Sigmoid colon (tissue), 7 donors: ENCODE measurements around the gene GABRB2. TPM values are rescaled to one million over a fixed set of nuclear protein-coding genes. Genes with fewer than 3 reads are reported as not detected.
A peak's percentile ranks its signal among the peaks of the same experiment; 100 is the strongest.

ENCODE experiments used
- DNase-seq: peaks from one replicate; pipeline ENCODE4 v3.0.0-alpha.2; 2019
- H3K27ac ChIP-seq, 4 donors: fragments of 200-600 bp; sonication (generic); one replicate each; pipeline ENCODE4 v1.5.1; 2016 to 2019; ENCODE audit warnings: mild to moderate bottlenecking in 1 of 4
- H3K27me3 ChIP-seq, 3 donors: fragments of 200-600 bp; sonication (generic); one replicate each; pipeline ENCODE4 v1.5.1; 2019; ENCODE audit warnings: mild to moderate bottlenecking in 1 of 3
- H3K36me3 ChIP-seq, 4 donors: fragments of 200-600 bp; sonication (generic); one replicate each; pipeline ENCODE4 v1.5.1; 2016 to 2019
- H3K4me1 ChIP-seq, 4 donors: fragments of 200-600 bp; sonication (generic); one replicate each; pipeline ENCODE4 v1.5.1; 2017 to 2019
- H3K4me3 ChIP-seq, 4 donors: fragments of 200-600 bp; sonication (generic); one replicate each; pipeline ENCODE4 v1.5.1; 2017 to 2019; ENCODE audit warnings: mild to moderate bottlenecking in 2 of 4, moderate library complexity in 1 of 4
- H3K9me3 ChIP-seq, 4 donors: fragments of 200-600 bp in 3 of 4; sonication (generic) in 3 of 4; one replicate each; pipeline versions ENCODE4 v1.5.1 to v1.6.1; 2013 to 2019
- EP300 ChIP-seq, 4 donors: sonication (generic); formaldehyde crosslinking; IDR thresholded peaks; one replicate each; pipeline ENCODE4 v1.6.1; 2017; ENCODE audit warnings: antibody characterized with exemption in 4 of 4
- POLR2A ChIP-seq, 2 donors: fragments of 450-650 bp; IDR thresholded peaks; one replicate each; pipeline ENCODE4 v1.6.1; 2016; ENCODE audit warnings: antibody characterized with exemption in 2 of 2, mild to moderate bottlenecking in 2 of 2, moderate library complexity in 2 of 2
- POLR2AphosphoS5 ChIP-seq, 4 donors: sonication (generic); formaldehyde crosslinking; IDR thresholded peaks; one replicate each; pipeline ENCODE4 v1.6.1; 2017; ENCODE audit warnings: antibody characterized with exemption in 4 of 4
- WGBS, 2 donors: extraction: QIAGEN DNeasy Blood & Tissue Kit; methylation state at CpG; one replicate each; pipeline ENCODE4 v1.1.7; 2013; 5-methylcytosine and 5-hydroxymethylcytosine counted together
- intact Hi-C: fragments of 100-400 bp; cut with DNase I; formaldehyde crosslinking; loops from one replicate; pipeline ENCODE4 v1.15.1; 2023
- polyA plus RNA-seq, 3 donors: library from polyadenylated mRNA; stranded (reverse); fragments of 200-250 nt; gene quantifications; one replicate each; pipeline ENCODE4 v1.2.3, GENCODE V29; 2013
- total RNA-seq, 4 donors: library from RNA; depleted of rRNA; stranded (reverse); fragments of >200 nt; gene quantifications; one replicate each; pipeline ENCODE4 v1.1.0, GENCODE V29; 2016
- TF ChIP-seq, protein P1 (sequence below), 4 experiments: fragments of 450-650 bp in 3 of 4; fragments of 200-600 bp in 1 of 4; IDR thresholded peaks; one replicate each; pipeline ENCODE4 v1.5.1; 2016 to 2019; ENCODE audit warnings: antibody characterized with exemption in 4 of 4, mild to moderate bottlenecking in 3 of 4, moderate library complexity in 2 of 4
- donor health status: healthy with polysubstance abuse.
- donor health status: Bipolar disorder and iron deficiency.
- donor health status: healthy.

GABRB2 gene
- total and polyA plus RNA-seq, 7 donors = under 0.01 to 0.55 (median 0.36) TPM

DNA sequence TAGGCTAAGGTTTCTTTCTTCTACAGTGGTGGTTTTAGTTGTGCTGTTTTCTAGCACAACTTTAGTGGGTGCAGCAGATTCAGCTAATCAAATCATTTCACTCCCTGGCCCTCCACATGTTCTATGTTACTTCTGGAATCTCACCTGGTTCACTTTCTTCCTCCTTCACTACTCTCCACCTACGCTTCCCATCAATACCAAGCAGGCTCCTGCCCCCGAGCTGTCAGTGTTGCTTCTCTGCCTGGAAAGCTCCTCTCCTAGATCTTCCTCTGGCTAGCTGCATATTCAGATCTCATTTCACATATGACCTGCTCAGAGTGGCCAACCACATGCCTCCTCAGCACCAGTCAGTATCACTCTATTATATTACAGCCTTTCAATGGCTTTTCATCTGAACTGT lies 19.6 kb upstream of the GABRB2 start:
- Histone ChIP-seq H3K27me3 (no peaks in the 10 kb centered on the region), H3K4me3 (no peak overlapping the region), H3K36me3 (no peaks in the 10 kb centered on the region), H3K4me1 (no peaks in the 10 kb centered on the region), H3K27ac (no peak overlapping the region), H3K9me3 (no peaks in the 10 kb centered on the region)
- 80 to 88% methylated on average over 2 of the region's 2 CpGs for WGBS, 2 donors
- TF ChIP-seq POLR2AphosphoS5 (IDR thresholded peaks at IDR 0.05) (no peak), POLR2A (IDR thresholded peaks at IDR 0.05) (no peak), EP300 (IDR thresholded peaks at IDR 0.05) (no peak)
- TF ChIP-seq, protein P1, sequence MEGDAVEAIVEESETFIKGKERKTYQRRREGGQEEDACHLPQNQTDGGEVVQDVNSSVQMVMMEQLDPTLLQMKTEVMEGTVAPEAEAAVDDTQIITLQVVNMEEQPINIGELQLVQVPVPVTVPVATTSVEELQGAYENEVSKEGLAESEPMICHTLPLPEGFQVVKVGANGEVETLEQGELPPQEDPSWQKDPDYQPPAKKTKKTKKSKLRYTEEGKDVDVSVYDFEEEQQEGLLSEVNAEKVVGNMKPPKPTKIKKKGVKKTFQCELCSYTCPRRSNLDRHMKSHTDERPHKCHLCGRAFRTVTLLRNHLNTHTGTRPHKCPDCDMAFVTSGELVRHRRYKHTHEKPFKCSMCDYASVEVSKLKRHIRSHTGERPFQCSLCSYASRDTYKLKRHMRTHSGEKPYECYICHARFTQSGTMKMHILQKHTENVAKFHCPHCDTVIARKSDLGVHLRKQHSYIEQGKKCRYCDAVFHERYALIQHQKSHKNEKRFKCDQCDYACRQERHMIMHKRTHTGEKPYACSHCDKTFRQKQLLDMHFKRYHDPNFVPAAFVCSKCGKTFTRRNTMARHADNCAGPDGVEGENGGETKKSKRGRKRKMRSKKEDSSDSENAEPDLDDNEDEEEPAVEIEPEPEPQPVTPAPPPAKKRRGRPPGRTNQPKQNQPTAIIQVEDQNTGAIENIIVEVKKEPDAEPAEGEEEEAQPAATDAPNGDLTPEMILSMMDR (IDR thresholded peaks at IDR 0.05) = no peak
- intact Hi-C loops = no loop called here
- DNase-seq = no peak

DNA sequence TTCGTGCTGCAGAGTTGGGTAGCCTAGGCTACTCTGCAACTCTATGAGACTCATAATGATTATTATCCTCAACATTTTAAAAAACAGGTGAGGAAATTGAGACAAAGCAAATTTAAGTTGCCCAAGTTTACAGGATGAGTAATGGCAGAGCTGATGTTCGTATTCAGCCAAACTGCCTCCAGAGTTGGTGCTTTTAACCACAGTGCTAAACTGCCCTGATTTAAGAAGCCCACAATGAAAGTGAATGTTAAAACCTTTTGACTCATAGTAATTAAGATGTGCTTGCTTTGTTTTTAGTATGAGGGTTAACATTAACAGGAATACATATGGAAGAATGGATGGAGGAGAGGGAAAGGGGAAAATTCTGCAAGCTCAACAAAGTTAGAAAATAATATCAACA lies 15.9 kb upstream of the GABRB2 start:
- no peaks in the 10 kb centered on the region for H3K36me3 ChIP-seq
- no peak overlapping the region for H3K4me3 ChIP-seq
- peaks cover 0 to 4% (median 0%) of the 10 kb centered on the region in 3 donors for H3K27me3 ChIP-seq
- 49 to 80% methylated on average over 2 of the region's 2 CpGs for WGBS, 2 donors
- intact Hi-C loops = no loop called here
- no peaks in the 10 kb centered on the region for H3K4me1 ChIP-seq
- no peak for DNase-seq
- no peak for TF ChIP-seq EP300 (IDR thresholded peaks at IDR 0.05)
- TF ChIP-seq, protein P1 (IDR thresholded peaks at IDR 0.05) = no peak
- TF ChIP-seq POLR2AphosphoS5 (IDR thresholded peaks at IDR 0.05) = no peak
- no peak for TF ChIP-seq POLR2A (IDR thresholded peaks at IDR 0.05)
- no peaks in the 10 kb centered on the region for H3K9me3 ChIP-seq
- H3K27ac ChIP-seq = no peak overlapping the region

DNA sequence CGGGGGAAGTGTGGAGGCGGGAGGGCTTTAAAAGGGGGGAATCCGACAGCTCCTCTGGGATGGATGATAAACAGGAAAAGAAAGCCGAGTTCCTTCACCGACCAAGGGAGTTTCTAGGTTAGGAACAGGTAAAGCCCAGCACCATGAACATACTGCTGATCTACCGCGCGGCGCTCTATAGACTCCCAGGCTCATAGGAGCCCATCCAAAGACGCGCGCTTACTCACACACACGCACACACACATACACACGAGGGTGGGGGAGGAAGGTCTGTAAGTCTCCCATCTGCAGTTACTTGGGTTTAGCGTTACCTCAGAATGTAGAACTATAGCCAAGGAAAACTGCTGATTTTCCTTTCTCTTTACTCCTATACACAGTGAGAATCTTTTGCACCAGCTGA lies 2.6 kb upstream of the GABRB2 start:
- H3K27ac ChIP-seq = no peak overlapping the region
- no peaks in the 10 kb centered on the region for H3K9me3 ChIP-seq
- no peak for DNase-seq
- intact Hi-C loops = loop anchor here (5.0 kb wide), 1 partner anchor 1798 kb away; no protein-coding TSS in a partner anchor
- no peak overlapping the region for H3K4me3 ChIP-seq
- H3K36me3 ChIP-seq = no peaks in the 10 kb centered on the region
- 4 to 6% methylated on average over 15 of the region's 15 CpGs for WGBS, 2 donors
- H3K27me3 ChIP-seq = peaks cover 20 to 65% (median 27%) of the 10 kb centered on the region in 3 donors
- peaks cover 0 to 35% (median 26%) of the 10 kb centered on the region in 4 donors for H3K4me1 ChIP-seq
- TF ChIP-seq POLR2A (IDR thresholded peaks at IDR 0.05) (no peak), POLR2AphosphoS5 (IDR thresholded peaks at IDR 0.05) (no peak), EP300 (IDR thresholded peaks at IDR 0.05) (no peak)
- TF ChIP-seq, protein P1 (IDR thresholded peaks at IDR 0.05) = no peak

DNA sequence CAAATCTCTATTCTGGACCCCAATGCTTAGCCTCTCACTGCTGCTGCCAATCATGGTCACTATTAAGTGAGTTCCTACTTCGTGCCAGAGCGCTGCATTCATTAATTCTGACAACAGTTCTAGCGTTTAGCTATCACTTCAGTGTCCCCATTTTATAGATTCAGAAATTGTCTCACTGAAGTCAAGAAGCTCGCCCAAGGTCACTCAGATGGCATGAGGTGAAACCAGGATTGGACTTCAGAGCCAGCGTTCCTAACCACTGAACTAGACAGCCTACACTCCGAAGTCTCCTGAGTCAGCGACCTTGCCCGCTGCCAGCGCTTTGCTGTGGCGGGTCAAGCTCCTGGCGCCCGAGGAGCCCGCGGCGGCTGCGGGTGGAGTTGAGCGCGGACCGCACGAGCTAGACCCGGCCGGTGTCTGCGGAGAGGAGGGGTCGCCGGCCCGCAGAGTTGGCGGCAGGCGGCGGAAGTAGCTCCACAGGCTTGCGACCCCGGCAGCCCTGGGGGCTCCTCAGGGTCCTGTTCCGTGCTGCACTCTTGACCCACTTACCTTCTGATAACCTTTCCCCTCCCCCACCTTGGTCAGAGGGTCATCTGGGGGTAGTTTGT lies 2.1 kb upstream of the GABRB2 start:
- intact Hi-C loops = loop anchor here (5.0 kb wide), 1 partner anchor 1799 kb away; no protein-coding TSS in a partner anchor
- TF ChIP-seq EP300 (IDR thresholded peaks at IDR 0.05) (no peak), POLR2AphosphoS5 (IDR thresholded peaks at IDR 0.05) (no peak), POLR2A (IDR thresholded peaks at IDR 0.05) (no peak)
- TF ChIP-seq, protein P1 (IDR thresholded peaks at IDR 0.05) = no peak
- DNase-seq = no peak
- 3 to 5% methylated on average over 32 of the region's 32 CpGs for WGBS, 2 donors
- H3K36me3 ChIP-seq = no peaks in the 10 kb centered on the region
- peaks cover 20 to 67% (median 27%) of the 10 kb centered on the region in 3 donors for H3K27me3 ChIP-seq
- peaks cover 0 to 35% (median 26%) of the 10 kb centered on the region in 4 donors for H3K4me1 ChIP-seq
- no peaks in the 10 kb centered on the region for H3K9me3 ChIP-seq
- H3K4me3 ChIP-seq = peak overlapping the region in 1 of 4 donors; percentile 45
- no peak overlapping the region for H3K27ac ChIP-seq
